Osteoblast (primary cell): ENCODE measurements around the gene MRPL34. TPM values are rescaled to one million over a fixed set of nuclear protein-coding genes. Genes with fewer than 3 reads are reported as not detected.
A peak's percentile ranks its signal among the peaks of the same experiment; 100 is the strongest.

Experiments used
- DNase-seq: peaks from one replicate; pipeline ENCODE4 v3.0.0; 2011; ENCODE audit warnings: low spot score, mixed read lengths; ENCODE audit not compliant: insufficient read length; ENCODE audit errors: missing footprints
- H2AFZ ChIP-seq: 2 replicates; pipeline ENCODE4 v1.6.0; 2011; ENCODE audit warnings: mild to moderate bottlenecking, low read length
- H3K27ac ChIP-seq: 2 replicates; pipeline ENCODE4 v1.5.1; 2011; ENCODE audit warnings: mild to moderate bottlenecking, low read depth, low read length, moderate library complexity
- H3K27me3 ChIP-seq: 2 replicates; pipeline ENCODE4 v1.6.0; 2012; ENCODE audit warnings: mild to moderate bottlenecking, control low read depth, inconsistent platforms, low read length, moderate library complexity; ENCODE audit not compliant: insufficient read depth
- H3K36me3 ChIP-seq: 2 replicates; pipeline ENCODE4 v1.5.1; 2011; ENCODE audit warnings: mild to moderate bottlenecking, low read length, control low read depth, moderate library complexity; ENCODE audit not compliant: insufficient read depth
- H3K4me1 ChIP-seq: 2 replicates; pipeline ENCODE4 v1.5.1; 2011; ENCODE audit warnings: mild to moderate bottlenecking, low read length, control low read depth, moderate library complexity; ENCODE audit not compliant: insufficient read depth
- H3K4me2 ChIP-seq: 2 replicates; pipeline ENCODE4 v1.6.0; 2011; ENCODE audit warnings: mild to moderate bottlenecking, low read length; ENCODE audit not compliant: insufficient read depth
- H3K4me3 ChIP-seq: fragments of 200-600 bp; sonication (generic); 3 replicates; pipeline ENCODE4 v1.5.1; 2012; ENCODE audit warnings: mild to moderate bottlenecking, low read length, inconsistent platforms; ENCODE audit not compliant: insufficient read depth
- H3K79me2 ChIP-seq: 2 replicates; pipeline ENCODE4 v1.6.0; 2012; ENCODE audit warnings: mild to moderate bottlenecking, low read length, control low read depth, inconsistent platforms; ENCODE audit not compliant: insufficient read depth
- H3K9me3 ChIP-seq: 2 replicates; pipeline ENCODE4 v1.5.1; 2011; ENCODE audit warnings: low read depth, low read length, control low read depth
- H4K20me1 ChIP-seq: 2 replicates; pipeline ENCODE4 v1.6.0; 2012; ENCODE audit warnings: mild to moderate bottlenecking, low read length, control low read depth; ENCODE audit not compliant: insufficient read depth
- CTCF ChIP-seq: IDR thresholded peaks from 2 replicates; pipeline ENCODE4 v1.5.1; 2011; ENCODE audit warnings: mild to moderate bottlenecking, low read depth, low read length, moderate library complexity; ENCODE audit errors: extremely low read depth
- total RNA-seq: library from RNA; depleted of rRNA; stranded (reverse); fragments of >200 nt; gene quantifications from 2 replicates; pipeline ENCODE4 v1.2.3, GENCODE V29; 2012

The MRPL34 gene
- total RNA-seq, 1 donor = 40.5 TPM

DNA sequence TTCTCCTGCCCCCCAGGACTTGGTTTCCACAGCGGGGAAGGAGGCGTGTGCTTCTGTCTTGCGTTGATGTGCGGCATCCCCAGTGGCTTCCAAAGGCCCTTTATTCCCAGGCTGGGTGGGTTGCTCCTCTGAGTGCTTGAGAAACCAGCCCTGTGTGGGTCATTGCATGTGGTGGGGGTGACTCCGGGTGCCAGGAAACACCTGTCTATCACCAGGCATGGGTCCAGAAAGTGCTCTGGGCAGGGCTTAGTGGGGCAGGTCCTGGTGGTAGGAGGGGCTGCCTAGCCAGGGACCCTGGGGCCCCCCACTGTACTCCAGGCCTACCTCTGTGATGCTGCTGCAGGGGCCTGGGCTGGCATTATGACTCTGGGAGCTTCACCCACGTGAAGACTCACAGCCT lies 13.3 kb downstream of the MRPL34 start:
- Histone ChIP-seq H3K27me3 (no peaks in the 10 kb centered on the region), H3K4me3 (no peak overlapping the region), H3K9me3 (no peaks in the 10 kb centered on the region), H3K27ac (no peak overlapping the region), H3K36me3 (peaks cover 28% of the 10 kb centered on the region), H3K4me1 (peaks cover 2% of the 10 kb centered on the region), H3K79me2 (peaks cover 9% of the 10 kb centered on the region), H3K4me2 (no peak overlapping the region), H4K20me1 (peaks cover 6% of the 10 kb centered on the region), H2AFZ (no peak overlapping the region)
- peak; percentile 81 for DNase-seq
- no peak for TF ChIP-seq CTCF

- Histone ChIP-seq H3K36me3 (peaks cover 21% of the 10 kb centered on the region), H3K27me3 (no peaks in the 10 kb centered on the region), H4K20me1 (peaks cover 4% of the 10 kb centered on the region), H3K4me2 (no peak overlapping the region), H3K79me2 (peaks cover 3% of the 10 kb centered on the region), H3K4me1 (peaks cover 2% of the 10 kb centered on the region), H3K4me3 (no peak overlapping the region), H2AFZ (no peak overlapping the region), H3K27ac (no peak overlapping the region), H3K9me3 (no peaks in the 10 kb centered on the region)
- no peak for TF ChIP-seq CTCF
- DNase-seq = peak; percentile 79
These were observed 14.0 kb downstream of the MRPL34 start for GRCh38 chr19:17319473-17320238.

DNA sequence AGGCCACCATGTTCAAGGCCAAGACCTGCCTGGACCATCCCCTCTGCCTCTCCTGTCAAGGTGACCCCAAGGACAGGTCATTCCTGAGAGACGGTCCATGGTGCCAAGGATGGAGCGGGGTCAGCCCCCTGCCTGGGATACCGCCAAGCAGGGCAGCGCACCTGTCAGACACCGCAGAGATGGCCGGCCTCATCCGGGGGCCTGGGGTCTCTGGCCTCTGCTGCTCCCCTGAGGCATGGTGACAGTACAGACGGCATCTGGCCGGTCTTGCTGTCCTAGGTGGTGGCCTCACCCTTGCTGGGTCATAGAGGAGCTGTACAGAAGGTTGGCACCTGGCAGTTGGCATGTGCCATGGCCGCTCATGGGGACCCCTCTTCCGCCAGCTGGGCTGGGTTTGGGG lies 14.8 kb downstream of the MRPL34 start:
- Histone ChIP-seq H3K36me3 (peaks cover 17% of the 10 kb centered on the region), H4K20me1 (peaks cover 4% of the 10 kb centered on the region), H3K4me2 (no peak overlapping the region), H2AFZ (no peak overlapping the region), H3K27ac (no peak overlapping the region), H3K27me3 (no peaks in the 10 kb centered on the region), H3K79me2 (peaks cover 3% of the 10 kb centered on the region), H3K4me3 (no peak overlapping the region), H3K4me1 (peaks cover 2% of the 10 kb centered on the region), H3K9me3 (no peaks in the 10 kb centered on the region)
- peak; percentile 82 for DNase-seq
- TF ChIP-seq CTCF = no peak

DNA sequence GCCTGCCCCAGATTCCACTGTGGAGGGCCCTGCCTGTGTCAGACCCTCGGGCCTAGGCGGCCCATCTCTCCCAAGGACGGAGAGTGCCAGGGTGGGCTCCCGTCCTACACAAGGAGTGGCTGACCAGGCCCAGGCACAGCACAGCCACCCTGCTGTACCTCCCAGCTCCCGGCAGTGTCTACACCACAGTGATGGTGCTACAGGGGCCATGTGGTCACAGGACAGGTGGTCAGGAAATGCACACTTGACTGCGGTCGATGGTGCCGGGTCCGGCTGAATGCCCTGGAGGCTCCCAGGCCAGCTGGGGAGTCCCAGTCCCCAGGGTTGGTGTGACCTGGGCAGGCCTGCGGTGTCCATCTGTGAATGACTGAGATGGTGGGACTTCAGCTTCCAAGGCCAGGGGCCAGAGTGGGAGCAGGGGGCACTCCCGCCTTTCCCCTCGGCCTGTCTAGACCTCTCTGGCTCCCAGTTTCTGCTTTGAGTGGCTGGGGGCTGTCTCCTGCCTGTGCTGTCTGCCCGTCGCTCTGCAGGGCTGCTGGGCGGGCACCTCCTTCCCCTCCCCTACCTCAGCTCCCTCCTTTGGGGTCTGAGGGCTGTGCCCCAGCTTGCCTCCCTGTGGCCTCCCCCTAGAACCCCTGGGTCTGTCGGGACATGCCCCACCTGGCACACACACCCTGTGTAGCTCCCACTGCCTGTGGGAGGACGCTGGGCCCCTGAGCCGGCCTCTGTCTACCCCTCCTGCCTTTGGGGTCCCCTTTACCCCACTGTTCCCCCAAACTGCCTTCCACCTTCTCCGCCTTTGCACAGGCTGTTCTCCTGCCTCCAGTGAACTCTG lies 16.2 kb downstream of the MRPL34 start:
- peaks cover 9% of the 10 kb centered on the region for H3K36me3 ChIP-seq
- H3K4me3 ChIP-seq = no peak overlapping the region
- H3K27ac ChIP-seq = no peak overlapping the region
- peaks cover 11% of the 10 kb centered on the region for H3K4me1 ChIP-seq
- no peaks in the 10 kb centered on the region for H3K27me3 ChIP-seq
- no peak for TF ChIP-seq CTCF
- H4K20me1 ChIP-seq = peaks cover 2% of the 10 kb centered on the region
- H3K79me2 ChIP-seq = no peaks in the 10 kb centered on the region
- DNase-seq = peak; percentile 79
- no peaks in the 10 kb centered on the region for H3K9me3 ChIP-seq
- no peak overlapping the region for H2AFZ ChIP-seq
- no peak overlapping the region for H3K4me2 ChIP-seq
